ENCODE data around the gene STEAP1B.
"Not testable (repeated sequence)": the region's sequence is repeated elsewhere in the genome, so short reads cannot be mapped to it uniquely, and the experiment has no call there.

Gene STEAP1B

DNA sequence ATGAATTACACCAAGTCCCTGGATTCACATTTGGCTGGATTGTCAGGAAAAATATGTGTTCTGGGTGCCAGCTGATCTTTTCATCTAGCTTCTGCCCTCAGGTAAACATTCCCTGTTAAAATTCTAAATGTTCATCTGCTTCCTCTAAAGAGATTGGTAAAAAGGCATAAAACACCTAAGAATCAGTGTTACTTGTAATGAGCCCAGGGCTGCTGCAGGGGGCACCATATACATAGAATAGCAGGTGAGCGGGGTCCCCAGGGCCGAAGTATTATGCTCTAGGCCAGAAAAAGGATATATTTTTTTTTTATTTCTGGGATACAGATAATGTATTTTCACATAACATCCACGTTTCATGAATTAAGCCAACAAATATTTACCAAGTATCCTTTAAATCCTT lies 4.5 kb upstream of the STEAP1B start:
- H3K4me3 ChIP-seq (replicated peaks; ENCODE audit: low read depth, low read length); DNase-seq (ENCODE audit: extremely low read depth, low read depth): not testable (repeated sequence)
- TF ChIP-seq, protein P1, sequence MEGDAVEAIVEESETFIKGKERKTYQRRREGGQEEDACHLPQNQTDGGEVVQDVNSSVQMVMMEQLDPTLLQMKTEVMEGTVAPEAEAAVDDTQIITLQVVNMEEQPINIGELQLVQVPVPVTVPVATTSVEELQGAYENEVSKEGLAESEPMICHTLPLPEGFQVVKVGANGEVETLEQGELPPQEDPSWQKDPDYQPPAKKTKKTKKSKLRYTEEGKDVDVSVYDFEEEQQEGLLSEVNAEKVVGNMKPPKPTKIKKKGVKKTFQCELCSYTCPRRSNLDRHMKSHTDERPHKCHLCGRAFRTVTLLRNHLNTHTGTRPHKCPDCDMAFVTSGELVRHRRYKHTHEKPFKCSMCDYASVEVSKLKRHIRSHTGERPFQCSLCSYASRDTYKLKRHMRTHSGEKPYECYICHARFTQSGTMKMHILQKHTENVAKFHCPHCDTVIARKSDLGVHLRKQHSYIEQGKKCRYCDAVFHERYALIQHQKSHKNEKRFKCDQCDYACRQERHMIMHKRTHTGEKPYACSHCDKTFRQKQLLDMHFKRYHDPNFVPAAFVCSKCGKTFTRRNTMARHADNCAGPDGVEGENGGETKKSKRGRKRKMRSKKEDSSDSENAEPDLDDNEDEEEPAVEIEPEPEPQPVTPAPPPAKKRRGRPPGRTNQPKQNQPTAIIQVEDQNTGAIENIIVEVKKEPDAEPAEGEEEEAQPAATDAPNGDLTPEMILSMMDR (IDR thresholded peaks at IDR 0.05; ENCODE audit: low read depth, low read length, missing control alignments), result peak; percentile 31

DNA sequence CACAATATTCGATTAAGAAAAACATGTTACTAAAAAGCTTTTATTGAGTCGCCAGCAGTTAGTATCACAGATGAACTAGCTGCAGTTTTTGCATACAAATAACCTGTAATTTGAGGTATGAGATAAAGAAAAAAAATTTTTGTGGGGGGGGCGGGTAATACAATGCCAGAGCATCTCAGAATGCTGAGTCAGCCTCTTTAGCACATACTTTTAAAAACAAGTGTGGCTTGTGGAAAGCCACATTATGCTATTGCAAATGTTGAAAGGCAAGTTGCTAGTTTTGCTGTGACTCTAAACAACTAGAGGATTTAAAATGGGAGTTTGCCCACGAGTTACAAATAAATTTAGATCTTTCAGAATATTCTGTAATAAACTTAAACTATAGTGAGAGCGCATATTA lies 2.1 kb upstream of the STEAP1B start:
- not testable (repeated sequence) for DNase-seq (ENCODE audit: extremely low read depth, low read depth); H3K4me3 ChIP-seq (replicated peaks; ENCODE audit: low read depth, low read length)

DNA sequence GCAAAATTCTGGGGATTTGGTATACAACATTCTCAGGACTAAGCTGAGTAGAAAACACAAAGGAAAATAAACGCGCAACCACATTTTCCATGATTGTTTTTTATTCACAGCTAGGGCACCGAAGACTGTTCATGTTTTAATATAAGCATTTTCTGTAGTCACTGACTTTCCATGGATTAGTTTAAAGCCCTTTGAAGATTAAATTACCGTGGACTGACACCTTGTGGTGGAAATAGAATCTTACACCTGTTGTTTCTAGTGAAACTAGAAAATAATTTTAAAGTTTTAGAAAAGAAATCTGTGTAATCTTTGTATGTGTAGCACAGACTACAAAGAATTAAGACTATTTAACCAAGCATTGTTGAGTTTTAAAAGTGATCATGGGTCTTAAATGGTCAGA lies 1.3 kb upstream of the STEAP1B start:
- DNase-seq (ENCODE audit: extremely low read depth, low read depth), result peak; percentile 17
- H3K4me3 ChIP-seq (replicated peaks; ENCODE audit: low read depth, low read length), result not testable (repeated sequence)
- TF ChIP-seq, protein P1 (IDR thresholded peaks at IDR 0.05; ENCODE audit: low read depth, low read length, missing control alignments), result peak; percentile 8

DNA sequence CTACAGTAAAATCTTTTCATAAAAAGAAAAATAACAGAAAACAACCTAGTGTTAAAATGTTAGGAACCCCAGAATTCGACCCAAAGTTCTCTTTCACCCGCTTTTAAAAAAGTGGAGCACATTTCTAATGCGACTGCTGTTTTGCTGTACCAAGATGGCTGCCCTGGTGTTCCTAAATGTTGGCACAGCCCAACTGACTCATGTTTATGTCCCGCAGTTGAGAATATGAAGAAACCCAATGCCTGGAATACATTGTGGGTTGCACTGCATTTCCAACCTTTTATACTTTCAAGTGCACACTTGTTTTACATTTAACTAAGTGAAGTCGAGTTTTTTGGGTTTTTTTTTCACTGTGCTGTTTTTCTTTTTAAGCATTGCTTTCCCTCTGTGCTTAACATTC lies 944 bp downstream of the STEAP1B start:
- TF ChIP-seq, protein P1 (IDR thresholded peaks at IDR 0.05; ENCODE audit: low read depth, low read length, missing control alignments), result no peak
- H3K4me3 ChIP-seq (replicated peaks; ENCODE audit: low read depth, low read length), result no peak overlapping the region
- no peak for DNase-seq (ENCODE audit: extremely low read depth, low read depth)

DNA sequence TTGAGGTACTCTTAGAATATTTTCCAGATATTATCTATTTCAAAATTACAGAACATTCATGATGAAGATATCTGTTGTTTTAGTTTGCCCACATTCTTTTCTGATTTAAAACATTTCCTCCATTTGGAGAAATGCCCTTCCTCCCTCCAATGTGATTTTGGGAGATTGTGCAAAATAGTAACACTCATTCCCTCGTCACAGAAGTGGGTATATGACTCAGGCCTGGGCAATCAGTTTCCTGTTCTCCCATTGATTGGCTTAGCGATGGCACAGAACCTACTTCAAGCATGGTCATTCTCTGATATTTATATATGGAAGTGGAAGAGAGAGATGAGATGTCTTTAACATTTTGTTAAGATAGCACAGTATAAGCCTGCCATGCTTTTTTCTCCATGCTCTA lies 3.1 kb downstream of the STEAP1B start:
- not testable (repeated sequence) for H3K4me3 ChIP-seq (replicated peaks; ENCODE audit: low read depth, low read length); DNase-seq (ENCODE audit: extremely low read depth, low read depth)

DNA sequence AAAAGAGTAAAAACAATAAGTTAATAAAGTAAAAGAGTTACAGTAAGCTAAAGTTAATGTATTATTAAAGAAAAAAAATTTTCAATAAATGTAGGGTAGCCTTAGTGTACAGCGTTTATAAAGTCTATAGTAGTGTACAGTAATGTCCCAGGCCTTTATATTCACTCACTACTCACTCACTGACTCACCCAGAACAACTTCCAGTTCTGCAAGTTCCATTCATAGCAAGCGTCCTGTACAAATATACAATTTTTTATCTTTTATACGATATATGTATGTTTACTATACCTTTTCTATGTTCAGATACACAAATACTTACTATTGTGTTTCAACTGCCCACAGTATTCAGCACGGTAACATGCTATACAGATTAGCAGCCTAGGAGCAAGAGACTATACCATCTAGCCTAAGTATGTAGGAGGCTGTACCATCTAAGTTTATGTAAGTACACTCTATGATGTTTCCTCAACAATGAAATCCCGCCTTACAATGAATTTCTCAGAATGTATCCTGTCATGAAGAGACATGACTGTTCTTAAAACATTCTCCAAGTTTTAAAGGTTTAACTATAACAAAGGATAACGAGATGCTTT lies 3.6 kb downstream of the STEAP1B start:
- DNase-seq (ENCODE audit: extremely low read depth, low read depth); H3K4me3 ChIP-seq (replicated peaks; ENCODE audit: low read depth, low read length): not testable (repeated sequence)

DNA sequence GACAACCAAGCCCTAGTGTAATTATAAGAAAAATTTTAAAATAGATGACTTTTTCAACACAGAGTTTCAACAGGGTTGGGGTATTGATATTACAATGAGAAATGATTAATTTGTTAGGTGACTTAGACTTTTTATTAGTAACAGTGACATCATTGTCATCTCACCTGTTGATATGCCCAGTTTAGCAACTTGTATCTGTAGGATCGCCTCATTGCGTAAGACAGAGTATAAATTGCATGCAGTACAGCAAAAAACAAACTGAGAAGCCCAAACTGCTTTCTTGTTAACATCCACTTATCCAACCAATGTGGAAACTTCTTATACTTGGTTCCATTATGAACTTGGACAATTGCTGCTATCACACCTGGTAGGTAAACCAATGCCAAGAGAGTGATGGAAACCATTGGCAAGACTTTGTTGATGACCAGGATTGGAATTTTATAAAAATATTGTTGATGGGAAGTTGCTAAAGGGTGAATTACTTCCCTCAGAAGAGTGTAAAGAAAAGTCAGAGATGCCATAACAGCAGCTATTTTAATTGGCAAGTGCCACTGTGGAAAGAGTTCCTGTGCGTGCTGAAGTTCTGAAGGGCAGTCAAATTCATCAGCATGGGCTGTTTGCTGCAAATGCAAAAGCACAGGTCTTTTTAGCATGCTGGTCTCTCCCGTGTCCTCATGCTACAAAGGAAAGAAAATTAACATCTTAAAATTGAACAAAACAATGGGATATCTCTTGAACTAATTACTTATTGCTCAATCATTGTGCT lies 6.6 kb downstream of the STEAP1B start:
- DNase-seq (ENCODE audit: extremely low read depth, low read depth); H3K4me3 ChIP-seq (replicated peaks; ENCODE audit: low read depth, low read length): not testable (repeated sequence)

DNA sequence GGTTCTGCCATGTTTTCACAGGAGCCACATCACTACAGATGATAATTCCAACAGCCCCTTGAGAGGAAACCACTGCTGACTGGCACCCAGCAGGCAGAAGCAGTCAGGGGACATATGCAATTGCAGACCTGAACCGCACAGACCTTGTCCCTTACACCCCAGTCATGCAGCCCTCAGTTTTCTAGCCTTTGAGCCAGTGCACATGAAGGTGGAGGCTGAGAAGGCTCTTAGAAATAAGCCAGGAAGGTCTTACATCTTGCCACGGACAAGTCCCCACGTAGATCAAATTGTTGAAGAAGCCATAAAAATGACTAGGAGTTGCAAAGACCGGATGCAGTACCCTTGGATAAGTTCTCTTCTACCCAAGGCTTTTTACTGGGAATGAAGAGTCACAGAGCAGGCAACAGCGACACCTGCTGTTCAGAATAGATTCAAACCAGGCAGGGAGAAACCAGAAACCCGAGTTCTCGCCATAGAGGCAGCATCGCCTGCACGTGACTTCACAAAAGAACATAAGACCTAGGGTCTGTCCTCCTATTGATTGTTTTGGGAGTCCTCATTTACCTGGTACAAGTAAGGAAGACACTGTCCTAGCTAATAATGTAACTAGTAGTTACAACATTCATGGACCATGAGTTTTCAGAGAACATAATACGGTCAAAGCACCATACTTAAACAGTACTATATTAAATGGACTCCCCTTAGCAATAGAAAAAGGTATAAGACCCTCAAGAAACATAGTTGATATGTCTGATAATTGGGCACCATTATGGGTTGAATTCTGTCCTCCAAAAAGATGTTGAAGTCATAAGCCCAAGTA lies 11.1 kb downstream of the STEAP1B start:
- no peak overlapping the region for H3K4me3 ChIP-seq (replicated peaks; ENCODE audit: low read depth, low read length)
- DNase-seq (ENCODE audit: extremely low read depth, low read depth), result peak; percentile 57
- TF ChIP-seq, protein P1 (IDR thresholded peaks at IDR 0.05; ENCODE audit: low read depth, low read length, missing control alignments), result peak; percentile 89
